ENCODE data around the gene SLC29A3.
A peak's percentile ranks its signal among the peaks of the same experiment; 100 is the strongest.
"Not testable (repeated sequence)": the region's sequence is repeated elsewhere in the genome, so short reads cannot be mapped to it uniquely, and the experiment has no call there.

SLC29A3 gene

DNA sequence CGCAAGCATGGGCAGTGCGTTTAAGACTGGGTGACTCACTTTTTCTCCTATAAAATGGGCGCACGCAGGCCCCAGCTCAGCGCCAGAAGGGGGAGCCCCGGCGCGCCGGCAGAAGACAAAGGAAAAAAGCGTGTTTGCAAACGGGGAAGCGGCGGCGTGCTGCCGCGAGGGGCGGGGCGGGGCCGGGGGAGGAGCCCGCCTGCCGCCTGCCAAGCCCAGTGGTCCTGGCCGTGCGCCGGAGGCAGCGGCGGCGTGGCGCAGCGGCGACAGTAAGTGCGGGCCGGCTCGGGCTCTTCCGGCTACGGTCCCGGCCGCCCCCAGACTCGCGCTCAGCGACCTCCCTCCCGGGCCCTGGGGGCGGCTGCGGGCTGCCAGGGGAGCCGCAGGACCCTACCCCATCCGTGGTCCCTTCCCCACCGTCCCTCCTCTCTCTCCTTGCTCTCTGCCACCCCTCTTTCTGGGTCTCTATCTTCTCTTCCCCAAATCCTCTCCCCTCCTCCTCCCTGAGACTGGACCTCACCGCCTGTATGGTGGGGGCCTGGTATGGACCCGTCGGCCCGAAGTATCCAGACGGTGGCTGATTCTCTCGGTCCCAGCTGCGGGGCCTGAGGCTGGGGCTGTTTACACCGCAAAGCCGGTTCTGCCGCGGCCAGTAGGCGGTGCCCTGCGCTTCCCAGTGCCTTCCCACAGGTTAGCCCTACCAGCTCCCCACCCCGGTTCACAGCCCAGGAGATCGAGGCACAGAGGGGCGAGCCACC is at the start of gene SLC29A3:
TSS of gene SLC29A3 (plus strand) at position 218 of the 758 bp plus-strand sequence. CDS start at position 269, 51 bp downstream.
- peak; percentile 83 for DNase-seq

DNA sequence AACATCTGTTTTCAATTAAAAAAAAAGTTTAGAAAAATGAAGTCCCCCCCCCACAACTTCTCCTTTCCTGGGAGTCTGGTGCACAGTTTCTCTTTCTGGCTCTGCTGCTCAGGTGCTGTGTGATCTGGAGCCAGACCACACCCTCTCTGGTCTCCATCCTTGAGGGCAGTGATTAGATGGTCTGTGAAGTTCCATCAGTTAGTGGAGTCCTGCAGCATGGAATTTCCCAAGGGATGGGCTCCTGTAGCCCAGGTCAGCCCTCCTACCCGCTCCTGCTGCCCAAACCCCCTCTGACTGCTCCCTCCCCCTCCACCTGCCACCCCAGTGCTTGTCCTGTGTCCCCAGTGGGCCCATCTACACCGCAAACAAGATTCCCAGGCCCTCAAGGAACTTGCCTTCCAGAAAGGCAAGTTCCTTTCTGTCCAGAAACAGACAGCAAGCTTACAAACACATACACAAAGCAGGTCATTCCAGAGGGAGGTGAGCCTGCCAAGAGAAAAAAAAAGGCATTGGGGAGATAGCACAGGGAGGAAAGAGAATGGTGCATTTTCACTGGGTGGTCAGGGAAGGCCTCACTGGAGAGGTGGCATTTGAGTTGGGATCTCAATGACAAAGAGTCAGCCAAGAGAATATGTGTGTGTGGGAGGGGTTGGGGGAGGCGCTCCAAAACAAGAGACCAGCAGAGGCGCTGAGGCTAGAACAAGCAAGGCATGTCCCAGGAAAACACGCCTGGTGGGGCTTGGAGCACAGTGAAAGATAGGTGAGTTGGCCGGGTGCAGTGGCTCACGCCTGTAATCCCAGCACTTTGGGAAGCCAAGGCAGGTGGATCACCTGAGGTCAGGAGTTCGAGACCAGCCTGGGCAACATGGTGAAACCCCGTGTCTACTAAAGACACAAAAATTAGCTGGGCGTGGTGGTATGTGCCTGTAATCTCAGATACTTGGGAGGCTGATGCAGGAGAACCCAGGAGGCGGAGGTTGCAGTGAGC is 49.5 kb upstream of the SLC29A3 start:
- DNase-seq = no peak

DNA sequence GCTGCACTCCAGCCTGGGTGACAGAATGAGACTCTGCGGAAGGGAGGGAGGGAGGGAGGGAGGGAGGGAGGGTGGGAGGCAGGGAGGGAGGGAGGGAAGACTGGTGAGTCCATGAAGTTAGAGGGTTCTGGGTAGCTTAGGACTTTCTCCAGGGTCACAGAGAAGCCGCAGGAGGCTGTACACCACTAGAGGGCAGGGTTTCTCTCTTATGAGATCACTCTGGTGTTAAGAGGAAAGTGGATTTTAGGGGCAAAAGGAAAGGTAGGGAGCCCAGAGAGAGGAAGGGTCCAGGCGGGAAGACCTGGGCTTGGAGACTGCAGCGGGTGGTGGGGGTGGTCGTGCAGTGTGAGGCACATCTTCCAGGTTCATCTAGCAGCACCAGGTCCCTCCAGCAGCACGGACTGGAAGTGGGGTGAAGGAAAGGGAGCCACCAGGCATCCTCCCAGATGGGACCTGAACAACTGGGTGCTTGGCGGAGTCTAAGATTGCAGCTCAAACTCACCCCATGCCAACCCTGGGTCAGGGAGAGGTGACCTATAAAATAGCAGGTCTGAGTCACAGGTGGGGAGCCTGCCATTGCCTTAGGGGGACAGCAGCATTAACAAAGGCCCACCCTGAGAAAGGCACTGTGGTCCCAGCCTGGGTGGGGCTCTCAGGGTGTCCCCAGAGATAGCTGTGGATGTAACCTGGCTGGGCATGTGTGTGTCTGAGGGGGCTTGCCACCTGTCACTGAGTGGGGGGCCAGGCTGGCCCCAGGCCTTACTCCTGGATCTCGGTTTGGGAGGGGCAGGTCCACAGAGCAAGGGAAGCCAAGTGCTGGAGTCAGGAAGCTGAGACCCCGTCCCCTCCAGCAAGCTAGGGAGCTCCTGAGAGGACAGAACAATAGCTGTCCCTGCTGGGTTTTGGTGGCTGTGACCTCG is 48.5 kb upstream of the SLC29A3 start:
- peak; percentile 70 for DNase-seq

DNA sequence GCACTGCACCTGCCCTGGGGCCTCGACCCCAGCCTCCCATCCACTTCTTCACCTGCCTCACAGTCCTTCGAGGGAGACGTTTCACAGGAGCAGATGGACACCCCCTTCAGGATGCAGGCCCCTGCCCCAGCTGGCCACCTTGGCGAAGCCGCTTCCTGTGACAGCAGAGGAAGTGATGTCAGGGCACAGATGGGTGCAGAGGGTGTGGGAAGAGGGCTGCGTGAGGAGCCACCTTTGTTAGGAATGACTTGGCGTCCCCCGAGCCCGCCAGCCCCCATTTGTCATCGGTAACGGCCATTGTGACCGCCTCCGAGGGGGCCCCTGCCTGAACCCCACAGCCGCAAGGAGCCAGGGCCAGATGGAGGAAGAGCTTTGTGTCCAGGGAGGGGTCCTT is 47.4 kb upstream of the SLC29A3 start:
- DNase-seq = no peak

DNA sequence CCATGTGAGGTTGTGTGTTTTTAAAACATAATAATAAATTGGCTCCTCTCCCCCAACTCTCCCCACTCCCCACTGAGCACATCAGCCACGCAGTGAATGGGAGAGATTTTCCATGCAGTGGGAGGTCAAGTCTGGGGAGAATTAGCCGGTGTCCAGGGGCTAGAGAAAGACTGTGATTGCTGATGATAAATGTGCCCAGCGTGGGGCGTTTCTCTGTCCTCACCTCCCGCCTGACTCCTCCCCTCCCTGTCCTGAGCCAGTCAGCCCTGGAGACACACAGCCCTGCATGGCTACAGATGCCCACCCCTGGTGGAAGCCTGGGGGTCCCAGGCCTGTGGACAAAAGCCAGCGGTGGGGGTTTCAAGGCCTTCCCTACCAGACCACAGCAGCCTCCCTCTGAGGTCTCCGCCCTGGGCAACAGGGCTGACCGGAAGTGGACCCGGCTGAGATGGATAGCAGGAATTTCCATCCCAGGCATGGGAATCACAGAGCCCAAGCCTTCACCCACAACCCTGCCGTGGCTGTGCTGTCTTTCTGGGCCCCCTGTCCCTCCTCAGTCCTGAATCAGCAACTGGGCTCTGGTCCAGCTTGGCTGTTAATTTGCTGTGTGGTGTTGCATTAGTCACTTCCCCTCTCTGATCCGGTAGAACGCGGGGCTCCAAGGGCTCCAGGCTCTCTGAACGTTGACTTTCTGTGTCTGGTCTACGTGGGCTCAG is 46.8 kb upstream of the SLC29A3 start:
- no peak for DNase-seq

DNA sequence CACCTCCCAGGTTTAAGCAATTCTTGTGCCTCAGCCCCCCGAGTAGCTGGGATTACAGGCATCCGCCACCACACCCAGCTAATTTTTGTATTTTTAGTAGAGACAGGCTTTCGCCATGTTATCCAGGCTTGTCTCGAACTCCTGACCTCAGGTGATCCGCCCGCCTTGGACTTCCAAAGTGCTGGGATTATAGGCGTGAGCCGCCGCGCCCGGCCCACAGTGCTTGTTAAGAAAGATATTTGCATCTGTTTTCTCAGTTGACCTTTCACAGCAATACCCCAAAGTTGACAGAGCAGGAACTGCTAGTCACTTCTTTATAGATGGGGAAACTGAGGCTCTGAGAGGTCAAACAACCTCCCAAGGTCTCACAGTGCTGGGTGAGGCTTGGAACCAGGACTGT is 46.1 kb upstream of the SLC29A3 start:
- DNase-seq = not testable (repeated sequence)

DNA sequence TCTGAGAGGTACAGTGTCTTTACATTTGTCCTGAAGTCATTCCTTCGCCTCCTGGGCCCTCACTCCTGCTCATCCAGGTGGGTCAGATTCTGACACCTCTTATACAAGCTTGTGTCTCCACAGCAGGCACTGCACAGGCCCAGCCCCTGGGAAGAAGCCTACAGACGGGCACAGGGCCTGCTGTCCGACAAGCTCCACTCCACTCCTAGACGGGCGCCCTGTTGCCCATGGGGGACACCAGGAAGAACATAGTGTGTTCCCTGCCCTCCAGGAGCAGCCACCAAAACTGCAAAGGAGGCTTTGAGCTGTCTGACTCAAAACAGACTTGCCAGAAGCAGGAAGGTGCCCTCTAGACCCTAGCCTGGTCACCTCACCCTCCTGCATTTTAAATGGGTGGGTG is 45.6 kb upstream of the SLC29A3 start:
- DNase-seq = no peak

DNA sequence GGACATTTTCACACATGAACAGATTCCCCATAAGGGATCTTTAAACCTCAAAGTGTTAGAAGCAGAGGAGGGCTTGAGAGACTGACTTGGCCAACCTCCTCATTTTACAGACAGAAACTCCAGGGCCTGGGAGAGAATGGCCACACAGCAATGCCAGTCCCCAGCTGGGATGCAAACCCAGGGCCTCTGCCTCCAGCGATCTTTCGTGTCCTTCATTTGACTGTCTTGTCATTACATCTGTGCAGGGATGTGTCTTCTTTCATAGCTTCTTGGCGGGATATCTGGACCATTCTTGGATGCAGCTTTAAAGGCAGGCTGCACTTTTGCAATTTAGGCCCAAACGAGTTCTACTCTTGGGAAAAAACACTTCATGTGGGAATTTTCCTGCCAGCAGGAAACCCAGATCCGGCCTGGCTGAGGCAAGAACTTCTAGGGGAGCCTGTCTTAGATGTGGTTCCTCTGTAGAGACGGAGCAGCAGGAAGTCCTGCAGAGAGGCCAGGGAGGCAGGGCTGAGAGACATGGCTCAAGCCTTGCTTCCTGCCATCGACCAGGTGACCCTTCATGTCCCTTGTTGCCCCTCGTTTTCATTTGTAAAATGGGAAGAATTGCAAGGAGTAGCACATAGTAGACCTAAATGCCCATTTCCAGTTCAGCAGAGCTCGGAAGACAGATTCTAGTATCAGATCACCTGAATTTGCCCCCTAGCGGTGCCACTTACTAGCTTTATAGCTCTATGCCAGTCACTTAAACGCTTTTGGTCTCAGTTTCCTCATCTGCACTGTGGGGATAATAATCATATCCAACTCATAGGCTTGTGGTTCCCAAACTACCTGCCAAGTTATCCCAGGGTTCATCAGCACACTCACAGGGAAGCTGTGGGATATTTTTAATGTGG is 43.9 kb upstream of the SLC29A3 start:
- no peak for DNase-seq

DNA sequence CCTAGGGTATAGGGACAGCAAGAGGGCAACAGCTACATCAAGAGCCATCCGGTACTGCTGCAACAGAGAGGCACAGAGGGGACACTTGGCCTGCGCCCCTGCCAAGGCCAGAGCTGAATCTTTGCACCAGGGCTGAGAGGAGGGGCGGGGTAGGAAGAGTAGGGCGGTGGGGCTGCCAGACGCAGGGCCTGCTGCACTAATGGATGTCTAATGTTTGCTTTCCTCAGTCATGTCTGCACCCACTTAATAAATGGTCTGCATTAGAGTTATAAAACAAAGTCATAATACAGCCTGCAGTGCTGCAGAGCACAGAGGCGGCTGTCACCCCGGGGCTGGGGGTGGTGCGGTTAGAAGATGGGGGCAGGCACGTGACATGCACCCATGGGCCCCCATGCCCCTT is 42.2 kb upstream of the SLC29A3 start:
- no peak for DNase-seq

DNA sequence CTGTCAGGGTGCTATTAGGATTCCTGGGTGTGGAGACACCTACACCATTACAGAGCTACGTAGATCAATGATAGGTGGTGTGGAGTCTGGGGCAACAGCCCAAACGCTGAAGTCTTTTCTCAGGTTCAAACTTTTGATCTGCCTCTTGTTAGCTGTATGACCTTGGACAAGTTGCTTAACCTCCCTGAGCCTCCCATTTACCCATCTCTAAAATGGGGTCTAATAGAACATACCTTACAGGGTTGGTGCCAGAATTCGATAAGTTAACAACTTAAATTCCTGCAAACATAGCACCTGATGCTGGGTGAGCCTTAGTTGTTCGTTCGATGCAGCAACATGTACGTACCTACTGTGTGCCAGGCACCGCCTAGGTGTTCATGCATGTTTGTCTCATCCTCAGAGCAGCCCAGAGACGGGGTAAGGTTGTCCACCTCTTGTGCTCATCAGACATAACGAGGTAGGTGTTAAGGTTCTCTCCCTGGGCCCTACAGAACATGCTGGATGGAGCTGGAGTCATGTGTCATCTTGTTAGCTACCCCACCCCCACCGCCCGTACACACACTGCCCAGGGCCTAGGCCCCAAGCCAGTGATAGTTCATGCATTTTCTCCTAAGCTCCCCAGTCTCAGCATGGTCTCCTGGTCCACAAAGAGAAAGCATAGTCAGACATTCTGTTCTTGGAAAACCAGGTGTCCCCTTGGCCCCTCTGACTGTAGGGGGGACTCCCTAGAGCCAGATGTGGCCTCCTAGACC is 41.0 kb upstream of the SLC29A3 start:
- DNase-seq = no peak

DNA sequence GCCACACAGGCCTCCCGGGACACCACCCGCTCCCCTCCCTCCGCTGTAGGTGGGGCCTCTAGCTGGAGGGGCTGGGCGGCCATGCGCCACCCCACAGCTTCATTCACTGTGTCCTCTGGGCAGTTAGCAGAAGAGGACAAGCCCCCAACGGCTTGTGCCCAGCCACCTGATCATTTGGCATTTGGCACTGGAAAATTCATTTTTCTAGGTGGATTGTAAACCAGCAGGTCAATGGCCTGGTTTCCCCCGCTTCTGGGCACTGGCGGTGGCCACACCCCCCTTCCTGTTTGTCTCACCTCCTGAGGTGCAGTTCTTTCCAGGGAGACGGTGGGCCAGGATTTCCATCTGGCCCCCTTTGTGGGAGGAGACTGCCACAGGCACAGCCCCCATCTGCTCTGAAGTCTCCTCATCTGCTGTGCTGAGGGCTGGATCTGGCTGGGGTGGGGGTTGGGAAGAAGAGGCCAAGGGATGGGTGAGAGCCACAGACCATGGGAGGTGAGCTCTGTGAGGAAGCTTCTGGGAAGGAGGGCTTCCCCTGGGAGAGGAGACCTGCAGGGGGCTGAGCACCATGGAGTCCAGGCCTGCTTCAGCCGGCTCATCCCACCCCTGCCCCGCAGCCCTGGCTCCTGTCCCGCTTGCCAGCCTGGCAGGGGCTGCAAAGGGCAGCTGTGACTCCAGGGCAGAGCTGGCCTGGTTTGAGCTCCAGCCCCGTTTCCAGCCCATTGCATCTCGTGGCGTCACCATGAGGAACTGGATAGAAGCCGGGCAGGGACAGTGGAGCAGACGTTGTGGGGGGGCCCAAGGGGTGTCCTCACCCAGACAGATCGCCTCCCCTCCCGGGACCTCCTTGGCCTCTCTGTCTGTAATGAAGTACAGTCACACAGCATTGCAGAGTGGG is 40.1 kb upstream of the SLC29A3 start:
- DNase-seq = peak; percentile 42

DNA sequence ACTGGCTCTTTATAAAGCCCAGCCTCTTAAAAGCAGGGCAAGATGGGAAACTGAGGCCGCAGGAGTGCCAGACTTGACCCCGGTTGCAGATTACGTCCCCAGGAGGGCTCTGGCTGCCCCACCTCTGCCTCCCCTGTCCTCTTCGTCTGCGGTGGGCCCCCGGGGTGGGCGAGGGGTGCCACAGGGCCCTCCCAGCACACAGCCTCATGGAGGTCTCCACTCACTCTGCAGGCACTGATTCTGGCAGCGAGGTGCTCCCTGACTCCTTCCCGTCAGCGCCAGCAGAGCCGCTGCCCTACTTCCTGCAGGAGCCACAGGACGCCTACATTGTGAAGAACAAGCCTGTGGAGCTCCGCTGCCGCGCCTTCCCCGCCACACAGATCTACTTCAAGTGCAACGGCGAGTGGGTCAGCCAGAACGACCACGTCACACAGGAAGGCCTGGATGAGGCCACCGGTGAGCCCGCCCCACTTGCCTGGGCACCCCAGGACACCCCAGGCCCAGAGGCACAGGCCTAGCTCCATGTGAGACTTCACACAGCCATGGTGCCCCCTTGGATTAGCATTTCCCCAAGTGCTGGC is 39.4 kb upstream of the SLC29A3 start:
- DNase-seq = no peak

DNA sequence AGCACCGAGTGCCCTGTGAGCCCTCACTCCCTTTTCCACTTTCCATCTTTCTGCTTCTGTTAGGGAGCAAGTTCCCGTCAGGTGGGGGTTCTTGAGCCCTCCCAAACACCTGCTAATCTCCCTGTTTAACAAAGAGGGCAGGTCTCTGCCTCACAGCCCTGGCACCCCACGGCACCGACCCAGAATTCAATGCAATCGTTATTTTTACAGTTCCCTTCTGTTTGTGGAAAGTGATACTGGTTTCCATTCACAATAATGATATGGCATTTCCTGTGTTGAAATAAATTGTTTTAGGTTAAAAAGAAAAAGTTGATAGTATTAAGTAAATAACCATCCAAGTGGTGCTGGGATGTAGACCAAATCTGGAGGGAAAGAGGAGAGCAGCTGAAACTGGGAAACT is 38.8 kb upstream of the SLC29A3 start:
- no peak for DNase-seq

DNA sequence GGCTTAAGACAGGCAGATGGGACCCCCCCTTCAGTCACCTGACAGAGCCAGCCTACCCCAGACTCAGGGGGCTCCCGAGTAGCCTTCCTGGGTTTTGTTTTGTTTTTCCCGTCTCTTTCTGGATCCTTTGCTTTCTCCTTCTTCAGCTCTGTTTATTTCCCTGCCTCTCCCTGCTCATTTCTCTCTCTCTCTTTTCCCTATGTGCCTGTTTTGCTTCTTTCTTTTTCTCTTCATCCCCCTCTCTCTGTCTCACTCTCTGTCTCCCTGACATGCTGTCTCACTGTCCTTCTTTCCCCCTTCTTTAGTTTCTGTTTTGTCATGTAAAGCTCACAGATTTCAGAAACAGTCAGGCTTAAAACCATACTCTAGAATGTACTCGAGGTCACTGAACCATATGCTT is 38.2 kb upstream of the SLC29A3 start:
- no peak for DNase-seq

DNA sequence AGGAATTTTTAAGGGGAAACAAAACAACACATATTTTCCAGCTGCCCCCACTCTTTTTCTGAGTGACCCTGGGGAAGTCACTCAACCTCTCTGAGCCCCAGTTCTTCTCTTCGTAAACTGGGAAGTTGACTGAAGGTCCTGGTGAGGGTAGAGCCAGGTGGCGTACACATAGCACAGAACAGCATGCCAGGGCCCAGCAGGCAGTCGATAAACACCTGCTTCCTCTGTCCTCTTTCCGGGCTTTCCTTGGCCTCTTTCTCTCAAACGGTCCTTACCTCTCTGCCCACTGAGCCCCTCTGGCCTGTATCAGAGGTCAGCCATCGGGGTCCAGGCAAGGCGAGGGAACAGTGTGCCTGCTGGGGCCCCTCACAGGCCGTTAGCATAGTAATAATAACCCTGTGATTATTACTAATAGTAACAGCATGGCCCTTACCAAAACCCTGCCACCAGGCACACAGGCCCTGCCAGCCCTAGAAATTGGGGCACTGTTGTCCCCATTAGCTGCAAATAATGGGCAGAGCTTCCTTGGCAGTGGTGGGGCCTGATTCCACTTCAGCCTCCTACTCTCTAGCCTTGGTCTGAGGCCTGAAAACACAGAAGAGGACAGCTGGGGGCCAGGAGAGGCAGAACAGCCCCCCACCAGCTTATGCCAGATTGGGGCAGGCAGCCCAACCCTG is 37.3 kb upstream of the SLC29A3 start:
- no peak for DNase-seq

DNA sequence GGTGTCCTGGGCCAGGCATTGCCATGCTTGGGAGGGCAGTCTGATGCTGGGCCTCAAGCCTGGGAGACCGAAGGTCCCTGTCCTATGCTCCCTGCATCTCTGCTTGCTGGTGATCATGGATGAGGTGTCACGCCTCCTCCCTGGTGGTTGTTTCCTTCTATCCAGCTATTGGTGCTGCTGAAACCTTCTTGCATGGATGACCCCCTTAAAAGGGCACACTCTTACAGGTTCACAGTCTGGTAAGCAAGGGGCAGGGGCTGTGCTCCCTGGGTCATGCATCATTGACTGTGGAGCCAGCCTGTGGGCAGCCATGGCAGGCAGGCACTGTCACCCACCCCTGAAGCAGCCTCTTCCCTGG is 36.8 kb upstream of the SLC29A3 start:
- no peak for DNase-seq

DNA sequence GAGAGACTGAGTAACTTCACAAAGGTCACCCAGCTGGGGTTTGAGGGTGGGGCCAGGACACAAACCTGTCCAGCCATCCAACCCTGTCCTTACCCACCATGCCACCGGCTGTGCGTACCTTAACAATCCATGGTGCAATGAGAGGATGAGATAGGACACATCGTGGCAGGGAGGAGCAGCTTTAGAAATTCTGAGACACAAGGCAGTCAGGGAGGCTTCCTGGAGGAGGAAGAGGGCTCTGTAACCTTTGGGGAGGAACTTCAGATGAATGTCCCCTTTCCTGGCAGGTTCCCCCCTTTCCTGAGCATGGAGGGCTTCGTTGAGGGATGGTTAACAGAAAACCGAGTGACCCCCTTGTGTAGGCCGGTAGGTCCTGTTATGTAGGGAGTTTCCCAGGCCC is 35.6 kb upstream of the SLC29A3 start:
- DNase-seq = no peak

DNA sequence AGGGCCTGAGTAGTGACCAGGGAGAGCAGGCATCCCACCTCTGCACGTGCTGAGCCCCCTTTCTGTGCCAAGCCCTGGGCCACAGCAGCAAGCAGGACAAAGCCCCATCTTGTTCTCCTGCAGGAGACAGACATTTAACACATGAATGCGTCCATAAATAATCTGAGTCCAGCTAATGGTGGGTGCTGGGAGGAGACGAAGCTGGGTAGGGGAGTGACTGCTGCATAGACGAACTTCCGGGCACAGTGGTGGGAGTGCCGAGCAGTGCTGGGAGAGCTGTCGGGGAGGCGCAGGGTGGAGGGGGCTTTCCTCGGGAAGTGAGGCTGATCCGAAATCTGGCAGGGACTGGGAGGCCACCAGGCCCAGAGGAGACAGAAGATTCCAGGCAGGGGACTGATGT is 35.2 kb upstream of the SLC29A3 start:
- DNase-seq = no peak
